ENCODE measurements around the gene MDFIC.

The MDFIC gene

GRCh38 chr7:115044224-115044623, 122.3 kb downstream of the MDFIC start:
- DNase-seq: no peak

- no peak for DNase-seq
These were observed 126.2 kb downstream of the MDFIC start for GRCh38 chr7:115047958-115048720.

GRCh38 chr7:115052706-115053105, 130.8 kb downstream of the MDFIC start:
- DNase-seq: no peak

DNA sequence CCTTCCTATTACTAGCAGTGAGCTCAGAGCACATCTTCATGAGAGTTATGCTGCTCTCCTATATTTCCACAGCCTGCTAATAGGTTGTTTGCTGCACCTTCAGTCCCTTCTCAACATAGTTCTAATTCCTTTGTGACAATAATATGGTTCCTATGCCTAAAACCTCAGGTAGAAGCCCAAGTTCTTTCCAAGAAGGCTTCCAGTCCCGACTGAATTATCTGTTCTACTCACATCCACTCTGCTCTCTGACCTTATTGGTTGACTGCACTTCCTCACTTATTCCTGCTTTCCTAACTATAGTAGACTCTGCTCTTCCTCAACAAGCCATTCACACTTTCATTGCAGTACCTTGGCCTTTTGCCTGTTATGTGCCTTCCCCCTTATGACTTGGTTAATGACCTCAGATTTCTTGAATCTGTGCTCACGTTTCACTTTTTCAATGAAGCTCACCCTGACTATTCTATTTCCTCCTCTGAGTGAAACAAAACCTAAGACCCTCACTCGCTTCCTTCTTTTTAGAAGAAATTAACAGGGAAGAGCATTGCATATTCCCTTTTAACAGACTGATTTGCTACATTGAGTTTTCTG, 132.7 kb downstream of the MDFIC start:
- DNase-seq: no peak

- no peak for DNase-seq
These were observed 134.1 kb downstream of the MDFIC start for GRCh38 chr7:115056019-115056418.

GRCh38 chr7:115058726-115059125, 136.8 kb downstream of the MDFIC start:
- no peak for DNase-seq

- no peak for DNase-seq
These were observed 137.4 kb downstream of the MDFIC start for GRCh38 chr7:115059321-115059720.

GRCh38 chr7:115060095-115060870, 138.4 kb downstream of the MDFIC start:
- DNase-seq: no peak

- peak in 1 of 2 experiments; percentile 17 for DNase-seq
These were observed 144.2 kb downstream of the MDFIC start for GRCh38 chr7:115066050-115066449.

GRCh38 chr7:115066634-115067033, 144.7 kb downstream of the MDFIC start:
- no peak for DNase-seq

DNA sequence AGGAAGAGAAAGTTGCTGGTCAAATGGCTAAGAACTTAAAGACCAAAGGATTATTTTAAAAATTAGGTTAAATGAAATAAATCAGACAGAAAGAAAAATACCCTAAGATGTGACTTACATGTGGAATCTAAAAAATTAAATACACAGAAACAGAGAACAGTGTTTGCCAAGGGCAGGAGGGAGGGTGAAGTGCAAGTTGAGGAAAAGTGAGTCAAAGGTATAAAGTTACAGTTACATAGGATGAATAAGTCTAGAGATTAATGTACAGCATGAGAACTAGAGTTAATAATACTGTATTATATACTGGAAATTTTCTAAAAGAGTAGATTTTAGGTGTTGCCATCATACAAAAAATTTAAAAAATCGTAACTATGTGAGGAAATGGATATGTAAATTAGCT, 146.3 kb downstream of the MDFIC start:
- DNase-seq: no peak
